GM19372 (cell line): ENCODE data around the gene SLC46A2.

Source experiments
- ATAC-seq: cut with Tn5 transposase; IDR thresholded peaks from one replicate; pipeline ENCODE4 v1.9.1; 2021; ENCODE audit warnings: mild to moderate bottlenecking, low read depth, moderate library complexity; ENCODE audit not compliant: unreplicated experiment

The SLC46A2 gene

DNA sequence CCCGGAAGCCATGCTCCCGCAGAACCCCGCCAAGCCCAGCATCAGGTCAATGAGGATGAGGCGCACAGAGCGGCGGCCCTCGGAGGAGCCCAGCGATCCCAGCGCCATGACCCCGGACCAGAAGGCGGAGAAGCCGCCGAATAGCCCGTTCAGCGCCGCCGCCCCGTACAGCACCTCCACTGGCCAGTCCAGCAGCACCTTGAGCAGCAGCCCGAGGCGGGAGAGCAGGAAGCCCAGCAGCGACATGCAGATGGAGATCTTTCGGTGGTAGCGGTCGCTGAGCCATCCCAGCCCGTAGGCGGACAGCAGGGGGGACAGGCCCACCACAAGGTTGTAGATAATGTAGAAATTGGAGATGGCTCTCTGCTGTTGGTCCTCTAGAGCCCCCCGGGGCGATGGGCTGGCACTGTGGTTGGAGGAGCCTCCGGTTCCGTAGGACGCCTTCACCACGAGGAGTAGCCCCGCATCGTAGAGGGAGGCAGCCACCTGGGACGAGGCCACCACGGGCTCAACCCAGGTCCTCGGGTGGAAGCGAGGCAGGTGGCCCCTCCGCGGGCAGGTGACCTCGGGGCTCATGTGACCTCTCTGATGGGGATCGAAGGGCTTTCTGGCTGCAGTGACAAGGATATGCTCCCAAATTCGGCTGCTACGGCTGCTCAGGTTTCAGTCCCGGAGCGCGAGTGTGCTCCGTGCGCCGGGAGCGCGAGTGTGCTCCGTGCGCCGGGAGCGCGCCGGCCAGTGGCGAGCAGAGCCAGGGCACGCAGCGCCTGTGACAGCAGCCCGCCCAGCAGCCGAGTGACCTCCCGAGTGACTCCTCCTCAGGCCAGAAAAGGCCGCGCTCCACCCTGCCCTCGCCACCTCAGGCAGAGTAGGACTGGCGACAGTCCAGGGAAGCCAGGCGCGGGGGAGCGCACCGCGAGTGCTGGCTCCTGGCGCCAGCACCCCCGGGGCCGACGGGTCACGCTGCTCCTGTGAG, at the start of gene SLC46A2:
Gene SLC46A2 (minus strand): TSS at position 771 of the 976 bp plus-strand sequence. CDS start 195 bp downstream, at position 576.
- ATAC-seq = no peak

DNA sequence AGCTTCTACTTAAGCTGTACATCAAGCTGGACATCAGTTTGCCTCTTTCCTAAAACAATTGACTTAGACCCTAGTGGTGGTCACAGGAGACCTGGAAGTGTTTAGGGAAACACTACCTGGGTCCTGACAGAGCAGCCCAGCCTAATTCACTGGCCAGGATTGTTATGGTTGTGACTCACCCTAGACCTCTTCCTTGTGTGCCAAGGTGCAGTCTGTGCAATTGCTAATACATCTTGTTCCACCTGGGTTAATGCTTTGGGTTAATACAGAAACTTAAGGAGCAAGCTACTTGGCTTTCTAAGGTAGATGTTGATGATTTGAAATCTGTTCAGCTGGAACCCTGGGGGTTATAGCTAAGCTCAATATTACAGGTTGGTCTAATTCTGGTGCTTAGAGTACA, 48.7 kb upstream of the SLC46A2 start:
- ATAC-seq = no peak

DNA sequence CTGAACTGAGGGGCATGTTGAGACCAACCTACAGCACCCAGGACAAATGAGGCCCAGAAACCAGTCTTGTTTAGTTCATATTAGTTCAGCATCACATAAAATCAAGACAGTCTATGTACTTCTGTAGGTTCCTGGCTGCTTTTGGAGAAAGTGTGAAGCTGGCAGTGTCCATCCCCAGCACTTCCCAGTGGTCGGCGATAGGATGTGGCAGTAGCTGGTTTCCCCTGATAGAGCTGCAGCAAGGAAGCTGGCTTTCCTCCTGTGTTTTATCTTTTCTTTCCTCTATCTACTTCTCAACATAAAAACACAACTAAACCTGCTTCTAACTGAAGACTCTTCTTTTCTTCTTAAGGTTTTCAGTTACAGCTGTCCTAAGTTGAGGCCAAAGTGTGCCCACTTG, 43.0 kb upstream of the SLC46A2 start:
- no peak for ATAC-seq

- no peak for ATAC-seq
These were observed 34.5 kb upstream of the SLC46A2 start for GRCh38 chr9:112925058-112925641.

- ATAC-seq = no peak
These were observed 30.9 kb upstream of the SLC46A2 start for GRCh38 chr9:112921549-112921948.

- ATAC-seq = no peak
These were observed 27.3 kb upstream of the SLC46A2 start for GRCh38 chr9:112917987-112918362.

DNA sequence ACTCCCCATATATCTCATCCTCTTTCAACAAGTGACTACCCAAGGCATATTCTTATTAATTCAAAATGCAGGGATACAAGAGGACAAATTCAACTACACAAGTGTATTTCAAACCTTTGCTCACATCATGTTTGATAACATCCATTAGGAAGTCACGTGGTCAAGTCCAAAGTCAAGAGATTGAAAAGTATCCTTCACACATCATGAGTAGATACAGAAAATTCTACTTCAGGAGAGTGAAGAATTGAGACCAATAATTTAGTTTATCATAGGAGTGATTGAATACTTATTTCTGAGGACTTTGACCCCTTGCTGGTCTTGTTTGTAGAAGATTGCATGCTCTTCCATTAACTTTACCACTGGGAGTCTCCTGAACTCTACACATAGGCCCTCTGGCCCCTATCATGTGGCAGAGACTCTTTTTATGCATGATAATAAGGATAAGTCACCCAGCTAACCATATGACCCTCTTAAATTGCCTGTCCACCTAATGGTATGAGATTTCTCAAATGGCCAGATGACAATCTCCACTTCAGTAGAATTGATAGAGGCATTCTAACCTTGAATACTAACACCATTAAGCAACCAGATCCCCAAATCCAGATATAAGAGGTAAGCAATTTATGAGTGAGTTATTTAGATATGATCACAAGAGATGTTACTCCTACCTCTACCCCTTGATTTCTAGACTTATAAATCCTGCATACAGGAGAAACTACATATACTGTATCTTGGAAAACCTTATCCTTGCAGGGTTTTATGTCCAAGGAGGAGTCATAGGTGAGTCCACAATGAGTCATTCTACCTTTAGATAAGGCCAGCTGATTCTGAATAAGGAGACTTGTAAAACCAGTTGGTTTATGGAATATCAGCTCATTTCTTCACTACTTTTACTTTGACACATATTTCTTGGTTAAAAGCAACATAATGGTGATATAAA, 26.6 kb upstream of the SLC46A2 start:
- no peak for ATAC-seq

DNA sequence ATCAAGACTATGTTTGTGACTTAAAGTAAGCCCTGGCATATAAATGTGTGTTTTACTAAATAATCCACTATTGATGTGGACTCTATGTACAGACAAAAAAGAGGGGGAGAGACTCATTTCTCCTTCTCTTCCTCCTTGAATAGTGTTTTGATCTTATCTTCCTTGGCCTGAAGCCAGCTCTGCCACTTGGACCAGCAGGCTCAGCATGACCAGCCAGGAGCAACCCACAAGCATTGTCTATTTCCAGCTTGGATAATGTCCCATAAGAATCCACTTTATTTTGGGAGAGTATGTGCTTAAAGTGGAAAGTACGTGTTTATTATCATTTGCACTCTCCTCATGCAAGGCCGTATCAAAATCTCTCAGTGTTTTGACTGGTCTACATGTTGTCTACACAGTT, 23.8 kb upstream of the SLC46A2 start:
- no peak for ATAC-seq

- ATAC-seq = no peak
These were observed 22.6 kb upstream of the SLC46A2 start for GRCh38 chr9:112913326-112913725.

DNA sequence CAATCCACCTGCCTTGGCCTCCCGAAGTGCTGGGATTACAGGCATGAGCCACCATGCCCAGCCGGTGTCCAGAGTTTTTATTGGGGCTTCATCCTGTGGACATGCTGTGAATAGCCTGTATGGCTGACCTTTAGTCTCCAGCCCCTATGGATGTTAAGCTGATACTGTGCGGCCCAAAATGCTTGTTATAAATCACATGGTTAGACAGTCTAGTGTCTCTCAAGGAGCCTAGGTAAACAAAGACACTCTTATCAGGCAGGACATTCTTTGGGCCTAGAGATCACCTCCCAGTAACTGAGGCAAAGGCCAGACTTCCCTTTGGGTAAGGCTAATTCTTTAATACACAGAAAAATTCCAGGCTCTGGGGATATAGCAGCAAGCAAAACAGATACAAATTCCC, 22.0 kb upstream of the SLC46A2 start:
- no peak for ATAC-seq

GRCh38 chr9:112911736-112912135, 21.1 kb upstream of the SLC46A2 start:
- ATAC-seq = no peak

DNA sequence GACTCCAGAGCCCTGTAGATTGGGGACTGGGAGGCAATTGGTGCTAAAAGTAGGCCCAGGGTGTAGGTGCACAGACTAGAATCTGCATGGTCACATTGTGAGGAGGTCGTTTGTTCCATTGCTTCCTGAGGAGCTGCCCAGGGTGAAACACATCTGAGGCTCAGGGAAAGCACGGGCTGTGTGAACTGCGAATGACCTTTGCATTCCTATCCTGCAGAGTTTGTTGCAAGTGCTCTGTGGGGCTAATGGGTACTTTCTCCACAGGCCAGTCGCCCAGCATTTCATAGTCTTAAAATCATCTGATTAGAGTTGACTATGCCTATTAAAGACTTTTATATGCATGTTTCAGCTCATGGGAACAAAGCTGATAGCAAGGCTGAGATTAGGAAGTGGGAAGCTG, 14.4 kb upstream of the SLC46A2 start:
- no peak for ATAC-seq

DNA sequence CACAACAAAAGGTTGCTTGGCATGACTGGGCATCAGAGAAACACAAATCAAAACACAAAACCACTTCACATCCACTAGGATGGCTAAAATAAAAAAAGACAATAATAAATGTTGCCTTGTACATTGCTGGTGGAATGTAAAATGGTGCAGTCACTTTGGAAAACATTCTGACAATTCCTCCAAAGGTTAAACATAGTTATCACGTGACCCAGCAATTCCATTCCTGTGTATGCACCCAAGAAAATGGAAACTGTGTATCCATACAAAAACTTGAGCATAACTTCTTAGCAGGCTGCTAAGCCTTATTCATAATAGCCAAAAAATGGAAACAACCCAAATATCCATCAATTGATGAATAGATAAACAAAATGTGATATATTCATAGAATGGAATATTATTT, 10.2 kb upstream of the SLC46A2 start:
- no peak for ATAC-seq

DNA sequence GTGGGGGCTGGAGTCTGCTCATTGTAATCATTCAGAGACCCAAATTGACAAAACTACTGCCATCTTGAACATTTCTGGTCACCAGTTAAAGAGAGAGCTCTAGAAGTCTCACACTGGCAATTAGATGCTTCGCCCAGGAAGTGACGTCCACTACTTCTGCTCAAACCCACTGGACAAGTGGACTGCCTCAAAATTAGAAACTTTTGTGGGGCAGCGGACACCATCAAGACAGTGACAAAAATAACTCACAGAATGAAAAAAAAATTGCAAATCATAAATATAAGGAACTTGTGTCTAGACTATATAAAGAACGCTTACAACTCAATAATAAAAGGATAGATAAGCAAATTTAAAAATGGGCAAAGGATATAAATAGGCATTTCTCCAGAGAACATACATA, 9.8 kb upstream of the SLC46A2 start:
- no peak for ATAC-seq

GRCh38 chr9:112898872-112899311, 8.2 kb upstream of the SLC46A2 start:
- no peak for ATAC-seq

DNA sequence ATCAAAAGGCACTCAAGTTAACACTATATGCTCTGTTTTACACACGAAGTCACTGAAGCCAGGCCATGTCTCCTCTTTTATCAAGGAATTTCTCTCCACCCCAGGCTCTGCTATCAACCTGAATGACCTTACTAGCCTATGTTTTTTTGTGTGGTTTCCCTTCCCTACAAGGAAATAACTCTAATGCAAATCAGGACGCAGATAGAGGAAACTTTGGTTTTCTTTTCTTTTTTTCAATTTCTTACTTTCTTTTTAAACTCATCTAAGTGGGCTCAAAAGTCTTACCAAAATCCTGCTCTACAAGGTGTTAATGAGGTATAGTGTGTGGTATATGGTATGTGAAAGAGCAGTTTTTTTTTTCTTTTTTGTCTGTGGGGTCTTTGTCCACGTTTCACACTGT, 5.5 kb upstream of the SLC46A2 start:
- no peak for ATAC-seq

DNA sequence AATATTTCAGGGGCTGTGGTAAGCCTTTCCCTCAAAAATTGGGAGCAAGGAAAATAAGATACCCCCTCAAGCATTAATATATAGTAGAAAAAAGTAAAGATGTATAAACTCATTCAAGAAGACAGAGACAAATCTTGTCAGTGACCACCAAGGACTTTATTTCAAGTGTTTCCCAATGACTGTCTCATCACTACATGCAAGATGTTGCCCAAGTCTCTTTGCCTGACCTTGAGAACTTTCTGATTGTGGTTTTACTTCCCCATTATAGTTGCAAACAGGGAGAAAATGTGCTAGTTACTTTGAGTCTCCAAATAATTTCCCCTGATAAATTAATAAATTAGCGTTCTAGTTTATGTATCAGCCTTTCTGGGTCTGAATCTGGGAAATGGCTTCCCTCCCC, 4.0 kb upstream of the SLC46A2 start:
- no peak for ATAC-seq

- no peak for ATAC-seq
These were observed 3.4 kb upstream of the SLC46A2 start for GRCh38 chr9:112894041-112894440.

GRCh38 chr9:112892981-112893380, 2.3 kb upstream of the SLC46A2 start:
- no peak for ATAC-seq

DNA sequence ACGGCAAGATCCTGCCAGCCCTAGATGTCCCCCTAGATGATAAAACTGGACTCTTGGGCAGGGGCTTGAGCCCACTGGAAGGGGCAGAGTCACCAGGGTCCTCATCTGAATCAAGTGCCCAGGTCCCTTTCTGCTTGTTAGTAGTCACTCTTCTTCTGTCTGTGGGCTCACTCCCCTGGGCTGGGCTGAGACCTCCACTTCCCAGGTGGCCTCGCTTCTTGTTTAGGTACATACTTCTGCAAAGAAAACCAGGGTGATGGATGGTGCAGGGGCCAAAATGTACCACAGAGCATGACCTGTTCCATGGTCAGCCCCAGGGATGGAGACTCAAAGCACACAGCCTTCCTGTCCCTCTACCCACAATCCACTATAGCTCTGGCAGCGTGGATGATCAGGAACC, 845 bp upstream of the SLC46A2 start:
- ATAC-seq = no peak

DNA sequence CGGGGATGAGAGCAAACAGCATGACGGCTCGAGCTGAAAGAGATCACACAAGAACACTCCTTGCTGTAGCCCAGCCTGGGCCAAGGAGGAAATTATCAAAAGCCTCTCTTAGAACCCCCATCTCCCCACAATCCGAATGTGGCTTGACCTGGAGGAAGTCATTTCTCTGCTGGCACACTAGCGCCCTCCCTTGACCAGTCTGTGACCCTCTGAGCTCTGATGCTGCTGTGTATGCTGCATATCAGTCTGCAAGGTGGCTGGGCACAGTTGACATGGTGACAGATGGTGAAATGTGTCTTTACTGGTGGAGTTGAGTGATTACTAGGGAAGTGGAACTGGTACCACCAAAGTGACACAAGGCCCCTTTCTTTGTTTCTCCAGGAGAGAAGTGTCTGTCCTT, 3.3 kb downstream of the SLC46A2 start:
- no peak for ATAC-seq
